MM.1S (cell line): ENCODE data around the gene ATP2A3.

ENCODE experiments used
- CTCF ChIP-seq: fragments of 300-600 bp; sonication (generic); IDR thresholded peaks from 2 replicates; pipeline ENCODE4 v1.5.1; 2016; ENCODE audit warnings: antibody characterized with exemption, low read length, mixed read lengths
- EZH2phosphoT487 ChIP-seq: fragments of 300-600 bp; sonication (generic); IDR thresholded peaks from 2 replicates; pipeline ENCODE4 v1.6.1; 2018; ENCODE audit warnings: antibody characterized with exemption, low read length

- no peak for TF ChIP-seq EZH2phosphoT487
- no peak for TF ChIP-seq CTCF
Measured at GRCh38 chr17:3879591-3880417, 84.4 kb downstream of the ATP2A3 start.
